Measurements from ENCODE around the gene STK38L. TPM values are rescaled to one million over a fixed set of nuclear protein-coding genes. Genes with fewer than 3 reads are reported as not detected.
A peak's percentile ranks its signal among the peaks of the same experiment; 100 is the strongest.

The STK38L gene
- total and polyA plus RNA-seq, 10 of the 15 experiments (the other 5 are each of a cell fraction or from before 2014, with no cell fraction given) = 43.0 to 154 (median 115) TPM

- TF ChIP-seq BMI1 (IDR thresholded peaks at IDR 0.05; ENCODE audit: borderline replicate concordance) = peak; percentile 32; the same call in 1 of the 2 replicates
- peak; percentile 34; the same call in 1 of the 2 replicates for TF ChIP-seq RAD51 (IDR thresholded peaks at IDR 0.05)
- TF ChIP-seq SPI1 (IDR thresholded peaks at IDR 0.05; ENCODE audit: borderline replicate concordance, insufficient read depth, low read depth, low read length) = peak; percentile 47; the same call in 1 of the 2 replicates
- no peak for TF ChIP-seq FOXK2 (IDR thresholded peaks at IDR 0.05)
- peak; percentile 84 for TF ChIP-seq ZNF384 (IDR thresholded peaks at IDR 0.05; ENCODE audit: borderline replicate concordance, low read depth, low read length)
- peak; percentile 41 for TF ChIP-seq SMAD1 (IDR thresholded peaks at IDR 0.05; ENCODE audit: low read depth, partially characterized antibody)
- no peak for TF ChIP-seq MXI1 (IDR thresholded peaks at IDR 0.05; ENCODE audit: low read depth, low read length)
- TF ChIP-seq, protein P1, sequence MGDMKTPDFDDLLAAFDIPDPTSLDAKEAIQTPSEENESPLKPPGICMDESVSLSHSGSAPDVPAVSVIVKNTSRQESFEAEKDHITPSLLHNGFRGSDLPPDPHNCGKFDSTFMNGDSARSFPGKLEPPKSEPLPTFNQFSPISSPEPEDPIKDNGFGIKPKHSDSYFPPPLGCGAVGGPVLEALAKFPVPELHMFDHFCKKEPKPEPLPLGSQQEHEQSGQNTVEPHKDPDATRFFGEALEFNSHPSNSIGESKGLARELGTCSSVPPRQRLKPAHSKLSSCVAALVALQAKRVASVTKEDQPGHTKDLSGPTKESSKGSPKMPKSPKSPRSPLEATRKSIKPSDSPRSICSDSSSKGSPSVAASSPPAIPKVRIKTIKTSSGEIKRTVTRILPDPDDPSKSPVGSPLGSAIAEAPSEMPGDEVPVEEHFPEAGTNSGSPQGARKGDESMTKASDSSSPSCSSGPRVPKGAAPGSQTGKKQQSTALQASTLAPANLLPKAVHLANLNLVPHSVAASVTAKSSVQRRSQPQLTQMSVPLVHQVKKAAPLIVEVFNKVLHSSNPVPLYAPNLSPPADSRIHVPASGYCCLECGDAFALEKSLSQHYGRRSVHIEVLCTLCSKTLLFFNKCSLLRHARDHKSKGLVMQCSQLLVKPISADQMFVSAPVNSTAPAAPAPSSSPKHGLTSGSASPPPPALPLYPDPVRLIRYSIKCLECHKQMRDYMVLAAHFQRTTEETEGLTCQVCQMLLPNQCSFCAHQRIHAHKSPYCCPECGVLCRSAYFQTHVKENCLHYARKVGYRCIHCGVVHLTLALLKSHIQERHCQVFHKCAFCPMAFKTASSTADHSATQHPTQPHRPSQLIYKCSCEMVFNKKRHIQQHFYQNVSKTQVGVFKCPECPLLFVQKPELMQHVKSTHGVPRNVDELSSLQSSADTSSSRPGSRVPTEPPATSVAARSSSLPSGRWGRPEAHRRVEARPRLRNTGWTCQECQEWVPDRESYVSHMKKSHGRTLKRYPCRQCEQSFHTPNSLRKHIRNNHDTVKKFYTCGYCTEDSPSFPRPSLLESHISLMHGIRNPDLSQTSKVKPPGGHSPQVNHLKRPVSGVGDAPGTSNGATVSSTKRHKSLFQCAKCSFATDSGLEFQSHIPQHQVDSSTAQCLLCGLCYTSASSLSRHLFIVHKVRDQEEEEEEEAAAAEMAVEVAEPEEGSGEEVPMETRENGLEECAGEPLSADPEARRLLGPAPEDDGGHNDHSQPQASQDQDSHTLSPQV (IDR thresholded peaks at IDR 0.05) = peak; percentile 74
These were observed 37.1 kb upstream of the STK38L start (continued) for GRCh38 chr12:27206801-27207502.

Data from GM12878 (cell line).